Neural progenitor cell (in vitro differentiated cells): ENCODE measurements around the gene STK39.

ENCODE experiments used
- CTCF ChIP-seq: fragments of 200-600 bp; sonication (generic); IDR thresholded peaks from 2 replicates; pipeline ENCODE4 v1.5.1; 2017; ENCODE audit warnings: antibody characterized with exemption, mild to moderate bottlenecking
- EZH2 ChIP-seq: fragments of 200-600 bp; sonication (generic); IDR thresholded peaks from 2 replicates; pipeline ENCODE4 v1.6.1; 2017; ENCODE audit warnings: antibody characterized with exemption, mild to moderate bottlenecking, moderate library complexity
- EZH2phosphoT487 ChIP-seq: fragments of 200-600 bp; sonication (generic); IDR thresholded peaks from 2 replicates; pipeline ENCODE4 v1.6.1; 2017; ENCODE audit warnings: antibody characterized with exemption

GRCh38 chr2:168157070-168157469 is 90.3 kb downstream of the STK39 start:
- TF ChIP-seq EZH2 (no peak), CTCF (no peak), EZH2phosphoT487 (no peak)
